ENCODE results near the gene IL17REL.

- TF ChIP-seq REST (IDR thresholded peaks at IDR 0.05; ENCODE audit: insufficient read depth in 1 of 2, low read depth in 2 of 2, low read length in 2 of 2) (no peak), SIN3A (IDR thresholded peaks at IDR 0.05; ENCODE audit: borderline replicate concordance, insufficient read depth, low read length) (no peak)
These were observed 39.4 kb upstream of the IL17REL start for GRCh38 chr22:50051930-50052329.

Data from PFSK-1 (cell line).